Muscle layer of duodenum (tissue), 2 donors: ENCODE measurements around the gene PAGE4.

Experiments used
- H3K27ac ChIP-seq: one replicate; pipeline ENCODE4 v1.7.0; 2013; ENCODE audit warnings: mild to moderate bottlenecking, low read length
- H3K27me3 ChIP-seq: one replicate; pipeline ENCODE4 v1.7.0; 2013; ENCODE audit warnings: low read depth, mild to moderate bottlenecking, control low read depth, low read length
- H3K36me3 ChIP-seq, 2 donors: one replicate each; pipeline ENCODE4 v1.7.0; 2013; ENCODE audit warnings: low read length in 2 of 2, control low read depth in 1 of 2, mild to moderate bottlenecking in 1 of 2; ENCODE audit not compliant: insufficient read depth in 2 of 2, control insufficient read depth in 1 of 2
- H3K4me1 ChIP-seq, 2 donors: one replicate each; pipeline ENCODE4 v1.7.0; 2013; ENCODE audit warnings: low read length in 2 of 2, mild to moderate bottlenecking in 2 of 2, control low read depth in 1 of 2, moderate library complexity in 1 of 2; ENCODE audit not compliant: insufficient read depth in 2 of 2, control insufficient read depth in 1 of 2
- H3K4me3 ChIP-seq, 2 donors: one replicate each; pipeline ENCODE4 v1.7.0; 2013; ENCODE audit warnings: low read length in 2 of 2, low read depth in 1 of 2, mild to moderate bottlenecking in 1 of 2
- H3K9me3 ChIP-seq, 2 donors: one replicate each; pipeline ENCODE4 v1.7.0; 2013; ENCODE audit warnings: low read length in 2 of 2, control low read depth in 1 of 2, mild to moderate bottlenecking in 1 of 2; ENCODE audit not compliant: control insufficient read depth in 1 of 2
- donor health status: healthy.

The PAGE4 gene

GRCh38 chrX:49876750-49877149, 47.6 kb downstream of the PAGE4 start:
- no peaks in the 10 kb centered on the region for H3K36me3 ChIP-seq
- H3K4me1 ChIP-seq, result peaks cover 0 to 28% of the 10 kb centered on the region in 2 donors
- H3K27me3 ChIP-seq, result no peaks in the 10 kb centered on the region
- no peaks in the 10 kb centered on the region for H3K9me3 ChIP-seq
- no peak overlapping the region for H3K4me3 ChIP-seq
- H3K27ac ChIP-seq, result no peak overlapping the region

GRCh38 chrX:49877397-49878101, 48.4 kb downstream of the PAGE4 start:
- Histone ChIP-seq H3K9me3 (no peaks in the 10 kb centered on the region), H3K27me3 (no peaks in the 10 kb centered on the region), H3K27ac (no peak overlapping the region), H3K36me3 (no peaks in the 10 kb centered on the region), H3K4me1 (peaks cover 0 to 28% of the 10 kb centered on the region in 2 donors), H3K4me3 (peak overlapping the region in 1 of 2 donors; percentile 63)

- H3K4me1 ChIP-seq, result peaks cover 0 to 28% of the 10 kb centered on the region in 2 donors
- H3K27ac ChIP-seq, result no peak overlapping the region
- no peaks in the 10 kb centered on the region for H3K9me3 ChIP-seq
- H3K27me3 ChIP-seq, result no peaks in the 10 kb centered on the region
- no peaks in the 10 kb centered on the region for H3K36me3 ChIP-seq
- H3K4me3 ChIP-seq, result peak overlapping the region; percentile 56 to 63
These were observed 49.2 kb downstream of the PAGE4 start for GRCh38 chrX:49878128-49878833.

GRCh38 chrX:49878834-49879655, 49.9 kb downstream of the PAGE4 start, which contains the start of gene USP27X:
Gene USP27X (plus strand): TSS chrX:49879484. CDS start chrX:49880308, 824 bp downstream.
- H3K36me3 ChIP-seq, result no peaks in the 10 kb centered on the region
- H3K27ac ChIP-seq, result no peak within 1 kb of the TSS
- peaks cover 0 to 28% of the 10 kb centered on the region in 2 donors for H3K4me1 ChIP-seq
- H3K27me3 ChIP-seq, result no peaks in the 10 kb centered on the region
- peak within 1 kb of the TSS; percentile 56 to 63 for H3K4me3 ChIP-seq
- no peaks in the 10 kb centered on the region for H3K9me3 ChIP-seq

- no peak overlapping the region for H3K27ac ChIP-seq
- peaks cover 0 to 28% of the 10 kb centered on the region in 2 donors for H3K4me1 ChIP-seq
- no peaks in the 10 kb centered on the region for H3K27me3 ChIP-seq
- H3K36me3 ChIP-seq, result no peaks in the 10 kb centered on the region
- peak overlapping the region; percentile 55 to 63 for H3K4me3 ChIP-seq
- H3K9me3 ChIP-seq, result no peaks in the 10 kb centered on the region
These were observed 50.7 kb downstream of the PAGE4 start for GRCh38 chrX:49879656-49880277.

- H3K4me1 ChIP-seq, result peaks cover 0 to 28% of the 10 kb centered on the region in 2 donors
- no peak overlapping the region for H3K27ac ChIP-seq
- H3K27me3 ChIP-seq, result no peaks in the 10 kb centered on the region
- no peak overlapping the region for H3K4me3 ChIP-seq
- no peaks in the 10 kb centered on the region for H3K36me3 ChIP-seq
- no peaks in the 10 kb centered on the region for H3K9me3 ChIP-seq
These were observed 51.6 kb downstream of the PAGE4 start for GRCh38 chrX:49880668-49881067.
